Testis (tissue), 3 donors: Measurements from ENCODE around the gene TAS2R39. TPM values are rescaled to one million over a fixed set of nuclear protein-coding genes. Genes with fewer than 3 reads are reported as not detected.
"Not testable (repeated sequence)": the region's sequence is repeated elsewhere in the genome, so short reads cannot be mapped to it uniquely, and the experiment has no call there.

ENCODE experiments used
- DNase-seq: peaks from one replicate; pipeline ENCODE4 v3.0.0-alpha.2; 2019
- H3K27ac ChIP-seq, 2 donors: fragments of 200-600 bp; sonication (generic); one replicate each; pipeline ENCODE4 v1.5.1; 2019
- H3K27me3 ChIP-seq: fragments of 200-600 bp; sonication (generic); one replicate; pipeline ENCODE4 v1.5.1; 2019
- H3K36me3 ChIP-seq: fragments of 200-600 bp; sonication (generic); one replicate; pipeline ENCODE4 v1.5.1; 2017; ENCODE audit warnings: low read depth; ENCODE audit errors: missing control alignments
- H3K4me1 ChIP-seq: fragments of 200-600 bp; sonication (generic); one replicate; pipeline ENCODE4 v1.5.1; 2019
- H3K4me3 ChIP-seq, 2 donors: fragments of 200-600 bp; sonication (generic); one replicate each; pipeline ENCODE4 v1.5.1; 2017 to 2019
- H3K9me3 ChIP-seq: fragments of 200-600 bp; sonication (generic); one replicate; pipeline ENCODE4 v1.5.1; 2017
- CTCF ChIP-seq, 3 experiments: fragments of 450-650 bp in 2 of 3; fragments of 200-600 bp in 1 of 3; sonication (generic) in 1 of 3; IDR thresholded peaks; one replicate each; pipeline ENCODE4 v1.5.1; 2016 to 2019; ENCODE audit warnings: antibody characterized with exemption in 3 of 3, mild to moderate bottlenecking in 2 of 3, moderate library complexity in 1 of 3
- POLR2A ChIP-seq: fragments of 450-650 bp; IDR thresholded peaks from one replicate; pipeline ENCODE4 v1.6.1; 2017; ENCODE audit warnings: antibody characterized with exemption, mild to moderate bottlenecking, moderate library complexity
- WGBS, 2 donors: methylation state at CpG; one replicate each; pipeline ENCODE4 v1.1.5; 2018; 5-methylcytosine and 5-hydroxymethylcytosine counted together
- intact Hi-C: fragments of 100-400 bp; cut with DNase I; formaldehyde crosslinking; loops from one replicate; pipeline ENCODE4 v1.15.1; 2023; ENCODE audit warnings: low total_unique reads
- polyA plus RNA-seq: library from polyadenylated mRNA; stranded (reverse); fragments of 350-450 nt; fragmentation: Illumina TruSeq; extraction: RNeasy Lipid Tissue Mini Kit (QIAGEN cat#74804); gene quantifications from one replicate; pipeline ENCODE4 v1.2.3, GENCODE V29; 2014; ENCODE audit warnings: low read depth, low replicate concordance; ENCODE audit not compliant: insufficient read depth
- total RNA-seq, 2 donors: library from RNA; depleted of rRNA; stranded (reverse); fragments of >200 nt; gene quantifications; one replicate each; pipeline ENCODE4 v1.2.3, GENCODE V29; 2016

TAS2R39 gene
- total and polyA plus RNA-seq, 3 donors from 2014 or later: not detected

GRCh38 chr7:143171697-143172096, 11.5 kb upstream of the TAS2R39 start:
- no peak for DNase-seq
- intact Hi-C loops: no loop called here
- H3K4me1 ChIP-seq: peaks cover 11% of the 10 kb centered on the region
- no peaks in the 10 kb centered on the region for H3K9me3 ChIP-seq
- H3K4me3 ChIP-seq: no peak overlapping the region
- TF ChIP-seq CTCF (IDR thresholded peaks at IDR 0.05) (no peak), POLR2A (no peak)
- H3K27me3 ChIP-seq: no peaks in the 10 kb centered on the region
- H3K36me3 ChIP-seq: no peaks in the 10 kb centered on the region
- H3K27ac ChIP-seq: no peak overlapping the region

- H3K27ac ChIP-seq: no peak overlapping the region
- no peaks in the 10 kb centered on the region for H3K36me3 ChIP-seq
- H3K27me3 ChIP-seq: no peaks in the 10 kb centered on the region
- peaks cover 11% of the 10 kb centered on the region for H3K4me1 ChIP-seq
- intact Hi-C loops: no loop called here
- no peaks in the 10 kb centered on the region for H3K9me3 ChIP-seq
- WGBS, 2 donors: 52 to 58% methylated on average over 4 of the region's 4 CpGs
- TF ChIP-seq CTCF (IDR thresholded peaks at IDR 0.05) (no peak), POLR2A (no peak)
- DNase-seq: peak; percentile 65
- no peak overlapping the region for H3K4me3 ChIP-seq
These were observed 10.9 kb upstream of the TAS2R39 start for GRCh38 chr7:143172354-143172753.

- H3K36me3 ChIP-seq: no peaks in the 10 kb centered on the region
- no peak for TF ChIP-seq POLR2A
- TF ChIP-seq CTCF (IDR thresholded peaks at IDR 0.05): no peak
- 95 to 99% methylated on average over 5 of the region's 5 CpGs for WGBS, 2 donors
- H3K27ac ChIP-seq: no peak overlapping the region
- no peak for DNase-seq
- intact Hi-C loops: no loop called here
- H3K9me3 ChIP-seq: no peaks in the 10 kb centered on the region
- no peak overlapping the region for H3K4me3 ChIP-seq
- H3K4me1 ChIP-seq: peaks cover 8% of the 10 kb centered on the region
- H3K27me3 ChIP-seq: no peaks in the 10 kb centered on the region
These were observed 7.1 kb upstream of the TAS2R39 start for GRCh38 chr7:143176128-143176527.

- no peak overlapping the region for H3K27ac ChIP-seq
- no peaks in the 10 kb centered on the region for H3K4me1 ChIP-seq
- H3K36me3 ChIP-seq: no peaks in the 10 kb centered on the region
- intact Hi-C loops: no loop called here
- WGBS, 2 donors: 88 to 92% methylated on average over 2 of the region's 2 CpGs
- TF ChIP-seq CTCF (IDR thresholded peaks at IDR 0.05) (no peak), POLR2A (no peak)
- no peaks in the 10 kb centered on the region for H3K9me3 ChIP-seq
- no peaks in the 10 kb centered on the region for H3K27me3 ChIP-seq
- DNase-seq: no peak
- H3K4me3 ChIP-seq: no peak overlapping the region
These were observed 5.7 kb upstream of the TAS2R39 start for GRCh38 chr7:143177374-143178119.

GRCh38 chr7:143180771-143181170, 2.4 kb upstream of the TAS2R39 start:
- H3K27ac ChIP-seq, H3K9me3 ChIP-seq, H3K4me1 ChIP-seq, H3K4me3 ChIP-seq, H3K27me3 ChIP-seq, intact Hi-C loops, DNase-seq, H3K36me3 ChIP-seq: not testable (repeated sequence)
- WGBS, 2 donors: 93 to 100% methylated on average over 4 of the region's 4 CpGs
